ENCODE measurements around the gene RPS26.

DNA sequence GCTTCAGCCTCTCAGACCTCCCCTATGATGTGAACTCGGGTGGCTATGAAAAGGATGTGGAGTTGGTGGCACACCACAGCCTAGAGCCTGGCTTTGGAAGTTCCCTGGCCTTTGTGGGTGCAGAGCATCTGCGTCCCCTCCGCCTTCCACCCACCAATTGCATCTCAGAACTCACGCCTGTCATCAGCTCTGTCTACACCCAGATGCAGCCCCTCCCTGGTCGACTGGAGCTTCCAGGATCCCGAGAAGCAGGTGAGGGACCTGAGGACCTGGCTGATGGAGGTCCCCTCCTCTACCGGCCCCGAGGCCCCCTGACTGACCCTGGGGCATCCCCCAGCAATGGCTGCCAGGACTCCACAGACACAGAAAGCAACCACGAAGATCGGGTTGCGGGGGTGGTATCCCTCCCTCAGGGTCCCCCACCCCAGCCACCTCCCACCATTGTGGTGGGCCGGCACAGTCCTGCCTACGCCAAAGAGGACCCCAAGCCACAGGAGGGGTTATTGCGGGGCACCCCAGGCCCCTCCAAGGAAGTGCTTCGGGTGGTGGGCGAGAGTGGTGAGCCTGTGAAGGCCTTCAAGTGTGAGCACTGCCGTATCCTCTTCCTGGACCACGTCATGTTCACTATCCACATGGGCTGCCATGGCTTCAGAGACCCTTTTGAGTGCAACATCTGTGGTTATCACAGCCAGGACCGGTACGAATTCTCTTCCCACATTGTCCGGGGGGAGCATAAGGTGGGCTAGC, 7.0 kb upstream of the RPS26 start:
- TF ChIP-seq REST (IDR thresholded peaks at IDR 0.05): no peak
- TF ChIP-seq CTCF (IDR thresholded peaks at IDR 0.05): no peak
- no peak for TF ChIP-seq MAZ (IDR thresholded peaks at IDR 0.05; ENCODE audit: borderline replicate concordance, low read depth, low read length)
- no peak for TF ChIP-seq POLR2A (IDR thresholded peaks at IDR 0.05; ENCODE audit: low read length)
- no peak for TF ChIP-seq CHD2 (IDR thresholded peaks at IDR 0.05; ENCODE audit: low read length, partially characterized antibody)
